ENCODE results near the gene KCTD7. TPM values are rescaled to one million over a fixed set of nuclear protein-coding genes. Genes with fewer than 3 reads are reported as not detected.
"Not testable (repeated sequence)": the region's sequence is repeated elsewhere in the genome, so short reads cannot be mapped to it uniquely, and the experiment has no call there.

KCTD7 gene
- total and polyA plus RNA-seq, 10 donors: 2.3 to 25.0 (median 14.5) TPM

- Histone ChIP-seq H3K27ac (no peak overlapping the region), H3K36me3 (no peaks in the 10 kb centered on the region), H3K4me3 (no peak overlapping the region), H3K27me3 (replicated peaks in 1 of 7) (no peaks in the 10 kb centered on the region), H3K9me3 (no peaks in the 10 kb centered on the region), H3K4me1 (no peaks in the 10 kb centered on the region)
- no peak for DNase-seq
- WGBS, 5 donors: 67 to 82% (median 70%) methylated on average over 1 of the region's 1 CpG
- no peak for TF ChIP-seq POLR2AphosphoS5 (IDR thresholded peaks at IDR 0.05)
- no peak for TF ChIP-seq POLR2A (IDR thresholded peaks at IDR 0.05)
- no peak for TF ChIP-seq CTCF (IDR thresholded peaks at IDR 0.05 in 8 of 11, conservative IDR thresholded peaks at IDR 0.05 in 3 of 11)
- intact Hi-C loops (cut with DNase I; ENCODE audit: low total_unique reads): no loop called here
Measured at GRCh38 chr7:66615699-66616098, 13.0 kb upstream of the KCTD7 start.

- Histone ChIP-seq H3K9me3 (no peaks in the 10 kb centered on the region), H3K27me3 (replicated peaks in 1 of 7) (no peaks in the 10 kb centered on the region), H3K27ac (no peak overlapping the region), H3K36me3 (no peaks in the 10 kb centered on the region), H3K4me3 (no peak overlapping the region), H3K4me1 (no peaks in the 10 kb centered on the region)
- TF ChIP-seq POLR2AphosphoS5 (IDR thresholded peaks at IDR 0.05) (no peak), POLR2A (IDR thresholded peaks at IDR 0.05) (no peak), CTCF (IDR thresholded peaks at IDR 0.05 in 8 of 11, conservative IDR thresholded peaks at IDR 0.05 in 3 of 11) (no peak)
- 89 to 93% (median 92%) methylated on average over 8 of the region's 8 CpGs for WGBS, 5 donors
- intact Hi-C loops (cut with DNase I; ENCODE audit: low total_unique reads): no loop called here
- no peak for DNase-seq
Measured at GRCh38 chr7:66617295-66617694, 11.4 kb upstream of the KCTD7 start.

- H3K36me3 ChIP-seq; H3K9me3 ChIP-seq; H3K4me3 ChIP-seq; DNase-seq; H3K27me3 ChIP-seq (replicated peaks in 1 of 7); intact Hi-C loops (cut with DNase I; ENCODE audit: low total_unique reads); H3K27ac ChIP-seq; H3K4me1 ChIP-seq: not testable (repeated sequence)
- WGBS, 5 donors: 47 to 61% (median 56%) methylated on average over 4 of the region's 4 CpGs
Measured at GRCh38 chr7:66619341-66619948, 9.2 kb upstream of the KCTD7 start.

- no peak overlapping the region for H3K27ac ChIP-seq
- no peaks in the 10 kb centered on the region for H3K9me3 ChIP-seq
- H3K27me3 ChIP-seq (replicated peaks in 1 of 7): no peaks in the 10 kb centered on the region
- intact Hi-C loops (cut with DNase I; ENCODE audit: low total_unique reads): loop anchor here (10.0 kb wide), 1 partner anchor 62 kb away; no protein-coding TSS in a partner anchor
- H3K4me3 ChIP-seq: no peak overlapping the region
- TF ChIP-seq POLR2A (IDR thresholded peaks at IDR 0.05) (no peak), CTCF (IDR thresholded peaks at IDR 0.05 in 8 of 11, conservative IDR thresholded peaks at IDR 0.05 in 3 of 11) (no peak), POLR2AphosphoS5 (IDR thresholded peaks at IDR 0.05) (no peak)
- whole genome bisulfite sequencing, 5 donors: 86 to 94% (median 92%) methylated on average over 3 of the region's 3 CpGs
- peaks cover 22 to 34% (median 33%) of the 10 kb centered on the region in 6 donors for H3K4me1 ChIP-seq
- no peaks in the 10 kb centered on the region for H3K36me3 ChIP-seq
- DNase-seq: no peak
Measured at GRCh38 chr7:66626331-66626934, 2.2 kb upstream of the KCTD7 start.
